Activated T-cell treated with anti-CD3 and anti-CD28 coated beads, Interleukin-2, amount 50 U/mL, for 72 hours (primary cell): Measurements from ENCODE around the gene MGAT5. TPM values are rescaled to one million over a fixed set of nuclear protein-coding genes. Genes with fewer than 3 reads are reported as not detected.

ENCODE experiments used
- ATAC-seq, 2 donors: fragments of 150-1000 bp; cut with Tn5 transposase; replicated peaks in 1 of 2; 2 replicates each; pipeline ENCODE4 v1.10.0; 2021; ENCODE audit warnings: moderate library complexity in 2 of 2, mild to moderate bottlenecking in 1 of 2
- DNase-seq, 2 donors: peaks; one replicate each; pipeline ENCODE4 v3.0.0; 2021 to 2022; ENCODE audit warnings: mixed read lengths in 1 of 2
- H3K27ac Mint-ChIP-seq: one replicate; pipeline ENCODE4 v1.8.0; 2022; ENCODE audit warnings: mild to moderate bottlenecking, moderate library complexity, mixed read lengths
- H3K27me3 Mint-ChIP-seq: one replicate; pipeline ENCODE4 v1.8.0; 2022; ENCODE audit warnings: low read depth, mixed read lengths
- H3K36me3 Mint-ChIP-seq, 2 donors: one replicate each; pipeline ENCODE4 v1.8.0; 2022; ENCODE audit warnings: mixed read lengths in 2 of 2, mild to moderate bottlenecking in 1 of 2; ENCODE audit not compliant: insufficient read depth in 2 of 2
- H3K4me1 Mint-ChIP-seq: one replicate; pipeline ENCODE4 v1.8.0; 2022; ENCODE audit warnings: low read depth, mixed read lengths
- H3K4me3 Mint-ChIP-seq, 2 donors: one replicate each; pipeline ENCODE4 v1.8.0; 2022; ENCODE audit warnings: mild to moderate bottlenecking in 2 of 2, mixed read lengths in 2 of 2, moderate library complexity in 2 of 2
- H3K9me3 Mint-ChIP-seq, 2 donors: one replicate each; pipeline ENCODE4 v1.8.0; 2022; ENCODE audit warnings: mixed read lengths in 2 of 2
- total RNA-seq, 2 donors: library from RNA; stranded (reverse); gene quantifications; one replicate each; pipeline ENCODE4 v1.2.3, GENCODE V29; 2022

Gene MGAT5
- total RNA-seq, 2 donors from 2014 or later = 10.9 to 16.2 TPM

- Mint-ChIP-seq H3K27ac (no peak overlapping the region), H3K36me3 (no peaks in the 10 kb centered on the region), H3K4me3 (peak overlapping the region in 1 of 2 donors; percentile 8), H3K27me3 (no peaks in the 10 kb centered on the region), H3K4me1 (peaks cover 68% of the 10 kb centered on the region), H3K9me3 (no peaks in the 10 kb centered on the region)
- DNase-seq (no peak), ATAC-seq (peak; percentile 45 to 74)
Observed at GRCh38 chr2:134261398-134262131, 7.7 kb downstream of the MGAT5 start.

GRCh38 chr2:134262684-134263083 is 8.8 kb downstream of the MGAT5 start:
- Mint-ChIP-seq H3K27me3 (no peaks in the 10 kb centered on the region), H3K9me3 (no peaks in the 10 kb centered on the region), H3K27ac (no peak overlapping the region), H3K4me1 (peaks cover 57% of the 10 kb centered on the region), H3K4me3 (no peak overlapping the region), H3K36me3 (no peaks in the 10 kb centered on the region)
- DNase-seq (no peak), ATAC-seq (no peak)

- Mint-ChIP-seq H3K9me3 (no peaks in the 10 kb centered on the region), H3K27me3 (no peaks in the 10 kb centered on the region), H3K27ac (no peak overlapping the region), H3K4me3 (no peak overlapping the region), H3K4me1 (peaks cover 30% of the 10 kb centered on the region), H3K36me3 (no peaks in the 10 kb centered on the region)
- DNase-seq = no peak
- ATAC-seq = no peak
Observed at GRCh38 chr2:134268265-134268664, 14.4 kb downstream of the MGAT5 start.

- DNase-seq (no peak), ATAC-seq (no peak)
- H3K9me3 Mint-ChIP-seq = no peaks in the 10 kb centered on the region
- H3K27me3 Mint-ChIP-seq = no peaks in the 10 kb centered on the region
- H3K4me1 Mint-ChIP-seq = peaks cover 29% of the 10 kb centered on the region
- no peak overlapping the region for H3K4me3 Mint-ChIP-seq
- H3K36me3 Mint-ChIP-seq = no peaks in the 10 kb centered on the region
- no peak overlapping the region for H3K27ac Mint-ChIP-seq
Observed at GRCh38 chr2:134269230-134269629, 15.4 kb downstream of the MGAT5 start.

DNA sequence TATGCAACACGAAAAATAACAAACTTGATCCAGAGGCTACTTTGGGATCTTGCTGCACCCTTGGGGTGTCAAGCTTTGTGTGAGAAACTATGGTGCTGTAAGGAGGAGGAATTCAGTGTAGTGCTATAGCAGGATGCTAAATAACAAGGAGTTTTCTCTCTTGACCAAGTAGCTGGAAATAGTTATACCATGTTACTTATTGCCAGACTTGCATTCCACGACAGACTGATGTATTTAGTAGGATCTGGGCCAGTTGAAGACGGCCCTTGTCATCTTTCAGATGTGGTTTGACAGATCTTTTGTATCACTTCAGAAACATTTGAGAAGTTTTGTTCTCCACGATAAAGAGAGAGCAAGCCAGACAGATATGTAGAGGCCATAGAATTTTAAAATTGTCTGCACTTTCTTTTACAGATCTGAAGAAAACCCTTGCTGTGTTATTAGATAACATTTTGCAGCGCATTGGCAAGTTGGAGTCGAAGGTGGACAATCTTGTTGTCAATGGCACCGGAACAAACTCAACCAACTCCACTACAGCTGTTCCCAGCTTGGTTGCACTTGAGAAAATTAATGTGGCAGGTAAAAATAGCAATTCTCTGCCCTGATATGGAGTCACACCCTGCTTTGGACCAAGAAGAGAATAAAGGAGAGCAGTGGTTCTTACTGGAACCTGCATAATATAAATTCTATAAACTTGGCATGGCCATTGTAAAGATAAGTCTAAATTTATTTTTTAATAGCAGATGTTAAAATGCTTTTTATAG is 16.3 kb downstream of the MGAT5 start:
- Mint-ChIP-seq H3K27me3 (no peaks in the 10 kb centered on the region), H3K4me1 (peaks cover 29% of the 10 kb centered on the region), H3K4me3 (no peak overlapping the region), H3K9me3 (no peaks in the 10 kb centered on the region), H3K36me3 (no peaks in the 10 kb centered on the region), H3K27ac (no peak overlapping the region)
- ATAC-seq (no peak), DNase-seq (no peak)

DNA sequence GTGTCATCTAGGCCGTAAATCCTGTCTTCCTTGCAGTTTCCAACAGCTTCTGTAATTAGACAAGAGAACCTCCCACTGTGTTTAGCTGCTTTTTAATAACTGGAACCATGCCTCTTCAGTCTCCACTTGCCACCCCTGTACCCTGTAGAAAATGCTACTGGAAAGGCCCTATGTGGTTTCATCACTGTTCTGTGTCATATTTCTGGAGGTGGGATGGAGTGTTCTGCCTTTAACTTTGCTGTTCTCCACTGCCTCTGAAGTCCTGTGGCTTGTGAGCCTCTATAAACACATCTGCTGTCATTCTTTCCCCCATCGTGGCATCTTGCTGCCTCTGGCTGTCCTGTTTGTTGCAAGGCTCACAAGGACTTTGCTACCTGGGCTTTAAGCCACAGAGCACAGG is 17.9 kb downstream of the MGAT5 start:
- DNase-seq (no peak), ATAC-seq (peak; percentile 67 to 72)
- H3K27me3 Mint-ChIP-seq = no peaks in the 10 kb centered on the region
- H3K4me3 Mint-ChIP-seq = no peak overlapping the region
- no peak overlapping the region for H3K27ac Mint-ChIP-seq
- H3K9me3 Mint-ChIP-seq = peaks cover 0 to 3% of the 10 kb centered on the region in 2 donors
- peaks cover 34% of the 10 kb centered on the region for H3K4me1 Mint-ChIP-seq
- peaks cover 0 to 3% of the 10 kb centered on the region in 2 donors for H3K36me3 Mint-ChIP-seq

- no peaks in the 10 kb centered on the region for H3K27me3 Mint-ChIP-seq
- no peak overlapping the region for H3K4me3 Mint-ChIP-seq
- peaks cover 41% of the 10 kb centered on the region for H3K4me1 Mint-ChIP-seq
- H3K27ac Mint-ChIP-seq = no peak overlapping the region
- peaks cover 4 to 7% of the 10 kb centered on the region in 2 donors for H3K36me3 Mint-ChIP-seq
- ATAC-seq (no peak), DNase-seq (no peak)
- H3K9me3 Mint-ChIP-seq = peaks cover 0 to 3% of the 10 kb centered on the region in 2 donors
Observed at GRCh38 chr2:134272806-134273205, 18.9 kb downstream of the MGAT5 start.

DNA sequence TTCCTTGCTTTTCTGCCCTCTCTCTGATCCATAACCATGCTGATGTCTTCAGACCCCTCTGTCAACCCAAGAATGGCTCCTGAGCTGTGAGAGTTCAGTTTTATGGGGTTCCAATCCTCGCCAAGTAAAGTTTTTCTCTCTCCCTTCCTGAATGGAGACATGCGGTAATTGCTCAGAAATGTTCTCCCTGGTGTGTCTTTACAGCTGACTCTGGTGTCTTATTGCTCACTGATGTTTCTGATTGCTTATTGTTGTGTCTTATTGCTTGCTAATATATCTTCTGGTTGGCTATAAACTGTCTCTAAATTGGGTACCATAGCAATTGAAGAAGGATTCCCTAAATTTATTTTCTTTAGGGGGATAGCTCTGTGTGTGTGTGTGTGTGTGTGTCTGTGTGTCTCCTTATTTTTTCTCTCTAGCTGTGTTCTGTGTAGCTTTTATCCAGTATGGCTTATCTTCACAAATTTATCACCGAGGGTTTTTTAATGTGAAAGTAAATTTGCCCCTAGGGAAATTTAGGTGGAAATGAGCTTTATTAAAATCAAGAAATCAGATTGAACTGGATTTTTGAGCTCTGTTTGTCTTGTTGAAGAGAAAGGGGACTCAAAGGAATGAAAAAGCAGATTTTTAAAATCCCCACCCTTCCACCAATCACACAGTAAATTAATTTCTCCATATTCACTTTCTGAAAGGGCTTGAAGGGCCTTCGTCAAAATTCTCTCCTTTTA is 19.5 kb downstream of the MGAT5 start:
- no peaks in the 10 kb centered on the region for H3K27me3 Mint-ChIP-seq
- peaks cover 0 to 3% of the 10 kb centered on the region in 2 donors for H3K9me3 Mint-ChIP-seq
- no peak for DNase-seq
- H3K36me3 Mint-ChIP-seq = peaks cover 4 to 7% of the 10 kb centered on the region in 2 donors
- no peak overlapping the region for H3K27ac Mint-ChIP-seq
- no peak overlapping the region for H3K4me3 Mint-ChIP-seq
- H3K4me1 Mint-ChIP-seq = peaks cover 41% of the 10 kb centered on the region
- ATAC-seq = no peak

GRCh38 chr2:134274121-134274520 is 20.2 kb downstream of the MGAT5 start:
- DNase-seq = no peak
- Mint-ChIP-seq H3K9me3 (peaks cover 0 to 3% of the 10 kb centered on the region in 2 donors), H3K36me3 (peaks cover 4 to 7% of the 10 kb centered on the region in 2 donors), H3K27ac (no peak overlapping the region), H3K27me3 (no peaks in the 10 kb centered on the region), H3K4me1 (peaks cover 40% of the 10 kb centered on the region), H3K4me3 (no peak overlapping the region)
- ATAC-seq = no peak

- Mint-ChIP-seq H3K27ac (no peak overlapping the region), H3K9me3 (peaks cover 0 to 3% of the 10 kb centered on the region in 2 donors), H3K4me3 (no peak overlapping the region), H3K4me1 (peaks cover 29% of the 10 kb centered on the region), H3K36me3 (peaks cover 4 to 7% of the 10 kb centered on the region in 2 donors), H3K27me3 (no peaks in the 10 kb centered on the region)
- DNase-seq = no peak
- no peak for ATAC-seq
Observed at GRCh38 chr2:134275058-134275862, 21.4 kb downstream of the MGAT5 start.

DNA sequence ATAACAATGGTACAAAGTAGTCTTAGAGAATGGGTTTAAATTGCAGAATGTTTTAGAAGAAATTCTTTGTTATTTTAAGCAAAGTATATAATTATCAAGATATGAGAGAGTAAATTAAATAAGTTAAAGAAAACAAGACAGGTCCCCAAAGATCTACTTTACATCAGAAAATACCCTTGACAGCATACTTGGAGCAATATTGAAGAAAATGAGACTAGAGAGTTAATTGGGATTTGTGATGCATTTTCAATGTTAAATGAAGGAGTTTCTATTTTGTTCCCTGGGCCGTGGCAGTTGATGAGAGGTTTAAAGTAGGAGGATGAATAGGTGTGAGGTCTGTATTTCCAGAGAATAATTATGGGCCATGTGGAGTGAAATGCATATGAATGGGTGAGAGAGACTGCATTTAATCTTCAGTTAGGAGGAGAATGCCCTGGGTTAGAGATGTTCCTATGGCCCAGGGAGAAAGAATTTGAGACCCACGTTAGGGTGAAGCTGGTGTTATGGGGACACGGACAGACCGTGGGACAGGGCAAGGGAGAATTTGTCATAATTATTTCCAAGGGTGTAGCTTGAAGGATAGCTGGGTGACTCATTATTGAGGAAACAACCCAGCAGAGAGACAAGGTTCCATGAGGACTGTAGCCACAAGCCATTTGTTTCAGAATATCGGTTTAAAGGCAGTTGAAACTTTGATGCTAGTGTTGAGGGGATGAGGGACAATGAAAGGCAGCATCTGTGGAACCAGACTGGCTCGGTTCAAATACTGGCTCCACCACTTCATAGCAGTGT is 22.7 kb downstream of the MGAT5 start:
- Mint-ChIP-seq H3K27ac (no peak overlapping the region), H3K27me3 (no peaks in the 10 kb centered on the region), H3K9me3 (peaks cover 0 to 3% of the 10 kb centered on the region in 2 donors), H3K4me1 (peaks cover 30% of the 10 kb centered on the region), H3K4me3 (no peak overlapping the region), H3K36me3 (peaks cover 4 to 7% of the 10 kb centered on the region in 2 donors)
- no peak for DNase-seq
- ATAC-seq = no peak

DNA sequence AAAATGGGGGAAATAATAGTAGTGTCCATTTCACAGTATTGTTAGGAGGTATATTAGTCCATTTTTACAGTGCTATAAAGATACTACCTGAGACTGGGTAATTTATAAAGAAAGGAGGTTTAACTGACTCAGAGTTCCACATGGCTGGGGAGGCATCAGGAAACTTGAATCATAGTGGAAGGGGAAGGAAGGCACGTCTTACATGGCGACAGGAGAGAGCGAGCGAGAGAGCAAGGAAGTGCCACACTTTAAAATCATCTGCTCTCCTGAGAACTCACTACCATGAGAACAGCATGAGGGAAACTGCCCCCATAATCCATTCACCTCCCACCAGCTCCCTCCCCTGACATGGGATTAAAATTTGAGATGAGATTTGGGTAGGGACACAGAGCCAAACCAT is 23.4 kb downstream of the MGAT5 start:
- peaks cover 4 to 7% of the 10 kb centered on the region in 2 donors for H3K36me3 Mint-ChIP-seq

More for the DNA sequence above, 23.4 kb downstream of the MGAT5 start:
- Mint-ChIP-seq H3K4me3 (no peak overlapping the region), H3K27ac (no peak overlapping the region), H3K27me3 (no peaks in the 10 kb centered on the region), H3K4me1 (peaks cover 30% of the 10 kb centered on the region), H3K9me3 (peaks cover 0 to 3% of the 10 kb centered on the region in 2 donors)
- no peak for ATAC-seq
- no peak for DNase-seq
